ENCODE data around the gene PCDH10. TPM values are rescaled to one million over a fixed set of nuclear protein-coding genes. Genes with fewer than 3 reads are reported as not detected.

Gene PCDH10
- total and polyA plus RNA-seq, 2 of the 8 experiments (the other 6 are each of a cell fraction or from before 2014, with no cell fraction given): 2.2 to 10.0 TPM

DNA sequence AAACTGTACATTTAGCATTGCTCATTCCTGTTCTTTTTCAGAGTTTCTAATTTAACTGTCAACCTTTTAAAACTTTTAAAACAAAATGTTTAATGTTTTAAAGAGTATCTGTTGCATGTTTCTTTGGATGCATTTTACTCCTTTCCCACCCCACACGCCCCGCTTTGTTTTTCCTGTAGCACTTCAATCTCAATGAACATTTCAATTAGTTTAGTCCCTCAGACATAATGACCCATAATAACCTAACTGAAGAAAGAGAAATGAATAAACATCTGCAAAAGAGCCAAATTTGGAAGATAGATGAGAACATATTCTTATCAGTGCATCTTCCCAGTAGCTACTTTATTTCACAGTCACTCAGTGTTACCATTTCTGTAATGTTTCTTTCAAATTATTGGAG, 7.5 kb downstream of the PCDH10 start:
- no peak overlapping the region for H4K5ac ChIP-seq (ENCODE audit: insufficient read length, low read depth, low read length)
- no peak overlapping the region for H2AK5ac ChIP-seq (ENCODE audit: low read depth, low read length)
- no peaks in the 10 kb centered on the region for H4K20me1 ChIP-seq (replicated peaks in 1 of 2; ENCODE audit: control insufficient read depth in 1 of 2, insufficient read depth in 2 of 2, low read length in 2 of 2)
- H2BK20ac ChIP-seq (ENCODE audit: low read length): no peak overlapping the region
- H2BK12ac ChIP-seq (ENCODE audit: low read depth, low read length): no peak overlapping the region
- no peak overlapping the region for H2BK120ac ChIP-seq (replicated peaks; ENCODE audit: low read depth, low read length)
- H3K23me2 ChIP-seq (ENCODE audit: low read depth, low read length): peaks cover 15% of the 10 kb centered on the region
- H3K79me2 ChIP-seq (ENCODE audit: control insufficient read depth in 1 of 2, insufficient read depth in 2 of 2, low read length in 2 of 2): no peaks in the 10 kb centered on the region
- no peak overlapping the region for H3K56ac ChIP-seq (replicated peaks; ENCODE audit: insufficient read length, low read depth, low read length)
- H3K79me1 ChIP-seq (ENCODE audit: low read depth, low read length): no peaks in the 10 kb centered on the region
- H3K9me3 ChIP-seq (ENCODE audit: insufficient read depth in 2 of 2, low read depth in 1 of 2, low read length in 1 of 2): no peaks in the 10 kb centered on the region
- no peak overlapping the region for H3K23ac ChIP-seq (ENCODE audit: insufficient read length)
- POLR2A ChIA-PET (ENCODE audit: partially characterized antibody): interaction anchor here (1.0 kb wide), 1 partner anchor 82 kb away, joined by 3 read pairs; no protein-coding TSS in a partner anchor
- no peak overlapping the region for H4K91ac ChIP-seq (replicated peaks; ENCODE audit: insufficient read length, low read length)
- no peak overlapping the region for H3K4me3 ChIP-seq (ENCODE audit: extremely low read depth in 1 of 4, insufficient read depth in 2 of 4, low read depth in 3 of 4, low read length in 4 of 4)
- CTCF ChIA-PET (ENCODE audit: partially characterized antibody): no interaction called here
- 91% methylated on average over 2 of the region's 2 CpGs; no CpG with 5 or more reads in 1 of the 2 experiments for WGBS, 2 experiments (ENCODE audit: extremely low coverage in 1 of 2, insufficient coverage in 1 of 2, insufficient read length in 1 of 2, insufficient replicate concordance in 2 of 2, low coverage in 1 of 2, low lambda C conversion rate in 2 of 2, missing lambda C conversion rate in 1 of 2)
- TF ChIP-seq EP300 (IDR thresholded peaks at IDR 0.05; ENCODE audit: borderline replicate concordance in 1 of 2, low read depth in 2 of 2, low read length in 2 of 2): no peak
- no peak for TF ChIP-seq SP2 (IDR thresholded peaks at IDR 0.05; ENCODE audit: low read length)
- no peak for TF ChIP-seq RFX5 (IDR thresholded peaks at IDR 0.05; ENCODE audit: borderline replicate concordance, low read depth, low read length)
- TF ChIP-seq POLR2AphosphoS5 (IDR thresholded peaks at IDR 0.05; ENCODE audit: low read depth, low read length): no peak
- TF ChIP-seq SIRT6 (IDR thresholded peaks at IDR 0.05; ENCODE audit: low read length): no peak
- TF ChIP-seq CHD1 (IDR thresholded peaks at IDR 0.05; ENCODE audit: low read depth, low read length): no peak
- H2BK15ac ChIP-seq (ENCODE audit: low read length): no peak overlapping the region
- no peak overlapping the region for H3K18ac ChIP-seq (ENCODE audit: extremely low read depth, low read length)
- no peak overlapping the region for H2AFZ ChIP-seq (ENCODE audit: low read length)
- no peak overlapping the region for H4K8ac ChIP-seq (ENCODE audit: extremely low read depth, insufficient read depth, low read length)
- no peaks in the 10 kb centered on the region; a peak in 1 of 8 replicates for H3K36me3 ChIP-seq (ENCODE audit: control insufficient read depth in 2 of 4, insufficient read depth in 4 of 4, low read length in 3 of 4)
- H3K9ac ChIP-seq (replicated peaks in 1 of 4; ENCODE audit: extremely low read depth in 1 of 4, low read depth in 3 of 4, low read length in 3 of 4): no peak overlapping the region
- no peak overlapping the region for H3K4ac ChIP-seq (replicated peaks; ENCODE audit: insufficient read length, low read depth, low read length)
- DNase-seq (ENCODE audit: low read depth in 1 of 2, low spot score in 2 of 2) (no peak), FAIRE-seq (no peak)
- peaks cover 3 to 5% (median 4%) of the 10 kb centered on the region in 4 experiments; a peak in 6 of 7 replicates for H3K4me1 ChIP-seq (replicated peaks in 1 of 4; ENCODE audit: control insufficient read depth in 3 of 4, insufficient read depth in 4 of 4, low read length in 3 of 4)
- no peak overlapping the region for H2BK5ac ChIP-seq (ENCODE audit: low read depth, low read length)
- H3K27ac ChIP-seq (ENCODE audit: low read depth, low read length): no peak overlapping the region
- H3K4me2 ChIP-seq (ENCODE audit: insufficient read depth in 1 of 2, low read depth in 2 of 2, low read length in 2 of 2): no peak overlapping the region
- peaks cover 17 to 23% (median 20%) of the 10 kb centered on the region in 4 experiments; a peak in 6 of 7 replicates for H3K27me3 ChIP-seq (replicated peaks in 1 of 4; ENCODE audit: control insufficient read depth in 3 of 4, extremely low read depth in 1 of 4, insufficient read depth in 3 of 4, low read length in 3 of 4)
- H3K14ac ChIP-seq (ENCODE audit: insufficient read length): no peak overlapping the region

Measured in H1 (cell line).